Ishikawa (cell line): Measurements from ENCODE around the gene TMEM51.

Source experiments
- CREB1 ChIP-seq: IDR thresholded peaks from 2 replicates; pipeline ENCODE4 v1.6.1; 2012; ENCODE audit warnings: low read depth
- EP300 ChIP-seq: IDR thresholded peaks from 2 replicates; pipeline ENCODE4 v1.6.1; 2012; ENCODE audit warnings: borderline replicate concordance
- FOXM1 ChIP-seq: IDR thresholded peaks from 2 replicates; pipeline ENCODE4 v1.6.1; 2012; ENCODE audit warnings: low read depth, borderline replicate concordance
- NFIC ChIP-seq: IDR thresholded peaks from 2 replicates; pipeline ENCODE4 v1.6.1; 2012
- RAD21 ChIP-seq: IDR thresholded peaks from 2 replicates; pipeline ENCODE4 v1.6.1; 2012; ENCODE audit warnings: low read depth
- TAF1 ChIP-seq: IDR thresholded peaks from 2 replicates; pipeline ENCODE4 v1.6.1; 2012; ENCODE audit warnings: low read depth, mild to moderate bottlenecking
- TCF12 ChIP-seq: IDR thresholded peaks from 2 replicates; pipeline ENCODE4 v1.6.1; 2012; ENCODE audit warnings: low read depth
- TEAD4 ChIP-seq: IDR thresholded peaks from 2 replicates; pipeline ENCODE4 v1.6.1; 2012
- YY1 ChIP-seq: IDR thresholded peaks from 2 replicates; pipeline ENCODE4 v1.6.1; 2012; ENCODE audit warnings: low read depth
- ZBTB7A ChIP-seq: IDR thresholded peaks from 2 replicates; pipeline ENCODE4 v1.6.1; 2012; ENCODE audit warnings: low read depth
- TF ChIP-seq, protein P1 (sequence below): IDR thresholded peaks from 2 replicates; pipeline ENCODE4 v1.6.1; 2012

DNA sequence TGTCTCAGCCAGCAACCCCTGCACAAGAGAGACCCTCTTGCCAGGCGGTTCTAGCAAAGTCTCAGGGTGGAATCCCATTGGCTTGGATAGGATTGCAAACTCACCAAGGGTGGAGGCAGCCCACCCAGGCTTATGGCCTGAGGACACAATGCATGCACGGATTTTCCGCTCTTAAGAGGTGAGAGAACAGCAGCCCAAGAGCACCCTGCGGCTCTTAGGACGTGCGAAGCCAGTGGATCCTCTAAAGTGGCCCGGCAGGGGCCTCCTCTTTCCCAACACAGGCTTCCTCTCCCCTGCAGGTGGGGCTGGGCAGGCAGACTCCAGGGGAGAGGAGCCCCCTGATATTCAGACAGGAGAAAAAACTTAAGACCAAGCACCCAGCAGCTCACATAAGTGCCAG lies 31.2 kb upstream of the TMEM51 start:
- no peak for TF ChIP-seq CREB1
- no peak for TF ChIP-seq TAF1
- no peak for TF ChIP-seq RAD21
- TF ChIP-seq, protein P1, sequence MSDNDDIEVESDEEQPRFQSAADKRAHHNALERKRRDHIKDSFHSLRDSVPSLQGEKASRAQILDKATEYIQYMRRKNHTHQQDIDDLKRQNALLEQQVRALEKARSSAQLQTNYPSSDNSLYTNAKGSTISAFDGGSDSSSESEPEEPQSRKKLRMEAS, result no peak
- no peak for TF ChIP-seq TEAD4
- TF ChIP-seq FOXM1, result no peak
- TF ChIP-seq EP300, result no peak
- TF ChIP-seq NFIC, result no peak
- TF ChIP-seq TCF12, result no peak
- no peak for TF ChIP-seq ZBTB7A
- no peak for TF ChIP-seq YY1
